MCF 10A (cell line): ENCODE measurements around the gene GRAMD1A. TPM values are rescaled to one million over a fixed set of nuclear protein-coding genes. Genes with fewer than 3 reads are reported as not detected.

ENCODE experiments used
- BruUV-seq: library from RNA; stranded (reverse); fragments of 400-500 nt; replicated peaks from 2 replicates; lab custom pipeline; 2021; lab: Mats Ljungman, UMichigan
- CTCF ChIA-PET: fragments of 300-600 bp; sonication (Branson Sonifier 250); formaldehyde crosslinking; extraction: SDS; loops from one replicate; lab custom pipeline; 2021; ENCODE audit warnings: antibody characterized with exemption, inconsistent platforms; lab: Yijun Ruan, JAX
- POLR2A ChIA-PET: fragments of 300-600, 350-650 bp; sonication (Branson Sonifier 250); formaldehyde crosslinking; extraction: SDS; loops from one replicate; lab custom pipeline; 2020; ENCODE audit warnings: antibody characterized with exemption, inconsistent platforms; lab: Yijun Ruan, JAX
- DNase-seq: peaks from one replicate; pipeline ENCODE4 v3.0.0-alpha.2; 2018; ENCODE audit not compliant: unreplicated experiment
- H3K27ac Mint-ChIP-seq: one replicate; pipeline ENCODE4 v1.8.0; 2022; ENCODE audit warnings: mild to moderate bottlenecking, low read depth, mixed read lengths; ENCODE audit not compliant: unreplicated experiment
- H3K27me3 Mint-ChIP-seq: one replicate; pipeline ENCODE4 v1.8.0; 2022; ENCODE audit warnings: mixed read lengths; ENCODE audit not compliant: insufficient read depth, unreplicated experiment
- H3K36me3 Mint-ChIP-seq: one replicate; pipeline ENCODE4 v1.8.0; 2022; ENCODE audit warnings: mild to moderate bottlenecking, moderate library complexity, mixed read lengths; ENCODE audit not compliant: insufficient read depth, unreplicated experiment
- H3K4me1 Mint-ChIP-seq: one replicate; pipeline ENCODE4 v1.8.0; 2022; ENCODE audit warnings: mixed read lengths; ENCODE audit not compliant: insufficient read depth, unreplicated experiment
- H3K4me3 Mint-ChIP-seq: one replicate; pipeline ENCODE4 v1.8.0; 2022; ENCODE audit warnings: mild to moderate bottlenecking, moderate library complexity, mixed read lengths; ENCODE audit not compliant: unreplicated experiment
- H3K9me3 Mint-ChIP-seq: one replicate; pipeline ENCODE4 v1.8.0; 2022; ENCODE audit warnings: mixed read lengths; ENCODE audit not compliant: unreplicated experiment
- CTCF ChIP-seq: fragments of 200-600 bp; IDR thresholded peaks from one replicate; pipeline ENCODE4 v1.8.0; 2022; ENCODE audit warnings: antibody characterized with exemption, mild to moderate bottlenecking; ENCODE audit not compliant: unreplicated experiment
- intact Hi-C: fragments of 100-400 bp; cut with micrococcal nuclease; formaldehyde crosslinking; loops from 2 replicates; pipeline ENCODE4 v1.14.1; 2022
- total RNA-seq: library from RNA; stranded (reverse); gene quantifications from 2 replicates; pipeline ENCODE4 v1.2.3, GENCODE V29; 2022

Gene GRAMD1A
- total RNA-seq, 1 experiment from 2014 or later: 48.1 TPM

DNA sequence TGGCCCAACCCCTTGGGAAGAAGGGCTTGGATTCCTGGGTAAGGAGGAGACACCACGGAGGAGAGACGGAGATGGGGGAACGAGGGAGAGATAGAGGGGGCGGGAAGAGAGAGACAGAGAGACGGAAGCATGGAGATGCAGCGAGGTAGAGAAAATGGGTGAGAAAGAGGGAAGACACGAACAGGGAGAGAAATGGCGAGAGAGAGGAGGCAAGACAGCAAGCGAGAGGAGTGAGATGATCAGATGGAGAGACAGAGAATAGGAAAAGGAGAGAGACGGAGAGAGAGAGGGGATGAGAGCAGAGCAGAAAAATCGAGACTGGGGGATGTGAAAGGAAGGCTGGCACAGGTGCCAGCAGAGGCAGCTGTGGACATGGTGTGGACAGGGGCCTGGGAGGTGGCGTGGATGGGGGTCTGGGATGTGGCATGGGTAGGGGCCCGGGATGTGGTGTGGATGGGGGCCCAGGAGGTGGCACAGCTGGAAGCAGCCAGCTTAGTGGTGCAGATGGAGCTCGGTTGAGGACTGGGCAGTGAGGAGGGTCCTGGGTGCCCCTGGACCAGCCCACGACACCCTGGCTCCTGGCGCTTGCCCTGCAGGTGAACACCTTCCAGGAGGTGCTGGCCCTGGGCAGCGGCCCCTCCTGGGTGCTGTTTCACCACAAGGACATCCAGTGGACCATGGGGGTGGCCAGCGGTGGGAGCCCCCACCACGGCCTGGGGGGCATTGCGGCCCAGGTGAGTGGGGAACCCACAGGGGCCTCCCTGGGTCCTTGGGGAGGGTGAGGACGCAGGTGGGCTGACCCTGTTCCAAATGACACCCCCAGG lies 75.3 kb downstream of the GRAMD1A start:
- DNase-seq: no peak
- H3K4me3 Mint-ChIP-seq: no peak overlapping the region
- H3K36me3 Mint-ChIP-seq: no peaks in the 10 kb centered on the region
- no peaks in the 10 kb centered on the region for H3K9me3 Mint-ChIP-seq
- no peak for TF ChIP-seq CTCF
- H3K27ac Mint-ChIP-seq: no peak overlapping the region
- ChIA-PET POLR2A (no interaction called here), CTCF (interaction anchor here (1.3 kb wide), 1 partner anchor 9 kb away, joined by 6 read pairs; no protein-coding TSS in a partner anchor)
- intact Hi-C loops: no loop called here
- peaks cover 17% of the 10 kb centered on the region for H3K27me3 Mint-ChIP-seq
- H3K4me1 Mint-ChIP-seq: no peaks in the 10 kb centered on the region
- no TSS peak for BruUV-seq

DNA sequence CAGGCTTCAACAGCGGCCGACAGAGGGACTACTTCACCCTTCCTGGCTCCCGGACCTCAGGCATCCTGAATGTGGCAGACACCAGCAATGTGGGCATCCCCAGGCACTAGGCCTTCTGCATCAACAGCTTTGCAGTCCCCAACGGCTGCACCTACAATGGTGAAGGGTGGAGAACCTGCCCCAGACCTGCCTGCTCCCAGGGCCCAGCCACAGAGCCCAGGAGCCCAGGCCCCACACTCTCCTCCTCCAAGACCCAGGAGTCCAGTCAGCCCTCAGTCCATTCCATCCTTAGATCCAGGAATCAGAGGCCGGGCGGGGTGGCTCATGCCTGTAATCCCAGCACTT lies 75.9 kb downstream of the GRAMD1A start:
- no TSS peak for BruUV-seq
- Mint-ChIP-seq H3K4me1 (no peaks in the 10 kb centered on the region), H3K9me3 (no peaks in the 10 kb centered on the region), H3K4me3 (no peak overlapping the region), H3K36me3 (no peaks in the 10 kb centered on the region), H3K27me3 (peaks cover 17% of the 10 kb centered on the region), H3K27ac (no peak overlapping the region)
- CTCF ChIA-PET: interaction anchor here (1.3 kb wide), 1 partner anchor 9 kb away, joined by 6 read pairs; no protein-coding TSS in a partner anchor
- intact Hi-C loops: no loop called here
- no peak for TF ChIP-seq CTCF
- POLR2A ChIA-PET: no interaction called here
- DNase-seq: no peak

Other genes with a start within 250 kb of the GRAMD1A start
- gene ZNF599, start 227.1 kb upstream of the GRAMD1A start, total RNA-seq: 4.1 and 4.6 TPM in 2 replicates
- 2.3 and 4.0 TPM in 2 replicates for gene ZNF30, start 73.4 kb upstream of the GRAMD1A start, total RNA-seq
- gene ZNF792, start 36.1 kb upstream of the GRAMD1A start, total RNA-seq: 0.40 and 1.0 TPM in 2 replicates
- gene SCN1B, start 30.1 kb downstream of the GRAMD1A start, total RNA-seq: 0.19 and 0.27 TPM in 2 replicates
- gene HPN, start 41.4 kb downstream of the GRAMD1A start, total RNA-seq: not detected in 2 replicates
- gene FXYD3, start 115.5 kb downstream of the GRAMD1A start, total RNA-seq: 4.3 and 6.9 TPM in 2 replicates
- 0.91 TPM in 1 of 2 replicates, not detected in the other for gene LGI4, start 134.7 kb downstream of the GRAMD1A start, total RNA-seq
- gene FXYD1, start 138.5 kb downstream of the GRAMD1A start, total RNA-seq: not detected in 2 replicates
- gene FXYD7, start 142.9 kb downstream of the GRAMD1A start, total RNA-seq: not detected in 2 replicates
- 150 and 159 TPM in 2 replicates for gene FXYD5, start 154.4 kb downstream of the GRAMD1A start, total RNA-seq
- gene FAM187B, start 228.4 kb downstream of the GRAMD1A start, total RNA-seq: not detected in 2 replicates
- gene LSR, start 248.7 kb downstream of the GRAMD1A start, total RNA-seq: 60.6 and 64.1 TPM in 2 replicates